HUES64 (cell line): ENCODE measurements around the gene PLPPR2.
"Not testable (repeated sequence)": the region's sequence is repeated elsewhere in the genome, so short reads cannot be mapped to it uniquely, and the experiment has no call there.

Experiments
- H3K27ac ChIP-seq: 2 replicates; pipeline ENCODE4 v1.7.0; 2013; ENCODE audit warnings: low read depth, low read length, inconsistent platforms
- H3K27me3 ChIP-seq: 2 replicates; pipeline ENCODE4 v1.6.1; 2013; ENCODE audit warnings: mild to moderate bottlenecking, low read length; ENCODE audit not compliant: insufficient read depth
- H3K36me3 ChIP-seq: 2 replicates; pipeline ENCODE4 v1.6.1; 2013; ENCODE audit warnings: mild to moderate bottlenecking, low read length; ENCODE audit not compliant: insufficient read depth
- H3K4me1 ChIP-seq: 2 replicates; pipeline ENCODE4 v1.6.1; 2013; ENCODE audit warnings: mild to moderate bottlenecking, low read length, moderate library complexity; ENCODE audit not compliant: insufficient read depth
- H3K4me3 ChIP-seq: 2 replicates; pipeline ENCODE4 v1.5.1; 2013; ENCODE audit warnings: mild to moderate bottlenecking, low read length, moderate library complexity
- H3K9ac ChIP-seq: 2 replicates; pipeline ENCODE4 v1.6.1; 2013; ENCODE audit warnings: mild to moderate bottlenecking, low read depth, low read length
- H3K9me3 ChIP-seq: 2 replicates; pipeline ENCODE4 v1.6.1; 2013; ENCODE audit warnings: low read depth, low read length; ENCODE audit not compliant: insufficient read depth
- WGBS: fragments of 150-250, 120-280 bp; methylation state at CpG from one replicate; pipeline ENCODE4 v1.1.7; 2013; ENCODE audit warnings: missing lambda C conversion rate; 5-methylcytosine and 5-hydroxymethylcytosine counted together

Gene PLPPR2

GRCh38 chr19:11330127-11330526 lies 25.1 kb upstream of the PLPPR2 start:
- Histone ChIP-seq H3K9me3 (no peaks in the 10 kb centered on the region), H3K27me3 (no peaks in the 10 kb centered on the region), H3K4me1 (no peaks in the 10 kb centered on the region), H3K4me3 (no peak overlapping the region), H3K9ac (no peak overlapping the region), H3K36me3 (peaks cover 11% of the 10 kb centered on the region), H3K27ac (no peak overlapping the region)
- 92% methylated on average over 4 of the region's 4 CpGs for WGBS

GRCh38 chr19:11331502-11331901 lies 23.7 kb upstream of the PLPPR2 start:
- Histone ChIP-seq H3K36me3 (peaks cover 17% of the 10 kb centered on the region), H3K4me1 (no peaks in the 10 kb centered on the region), H3K27ac (no peak overlapping the region), H3K4me3 (no peak overlapping the region), H3K27me3 (no peaks in the 10 kb centered on the region), H3K9me3 (no peaks in the 10 kb centered on the region), H3K9ac (no peak overlapping the region)
- WGBS = 93% methylated on average over 4 of the region's 4 CpGs

- no peaks in the 10 kb centered on the region for H3K4me1 ChIP-seq
- no peaks in the 10 kb centered on the region for H3K9me3 ChIP-seq
- H3K4me3 ChIP-seq = no peak overlapping the region
- 97% methylated on average over 5 of the region's 5 CpGs for WGBS
- no peaks in the 10 kb centered on the region for H3K27me3 ChIP-seq
- H3K27ac ChIP-seq = no peak overlapping the region
- no peak overlapping the region for H3K9ac ChIP-seq
- peaks cover 16% of the 10 kb centered on the region for H3K36me3 ChIP-seq
Measured at GRCh38 chr19:11332822-11333221, 22.4 kb upstream of the PLPPR2 start.

GRCh38 chr19:11333838-11334237 lies 21.4 kb upstream of the PLPPR2 start:
- H3K36me3 ChIP-seq = peaks cover 15% of the 10 kb centered on the region
- not testable (repeated sequence) for H3K9ac ChIP-seq, H3K4me3 ChIP-seq, H3K9me3 ChIP-seq, H3K27me3 ChIP-seq, H3K27ac ChIP-seq, H3K4me1 ChIP-seq
- WGBS = 92% methylated on average over 9 of the region's 9 CpGs

- Histone ChIP-seq H3K4me1 (no peaks in the 10 kb centered on the region), H3K36me3 (peaks cover 15% of the 10 kb centered on the region), H3K4me3 (no peak overlapping the region), H3K27me3 (no peaks in the 10 kb centered on the region), H3K9ac (no peak overlapping the region), H3K9me3 (no peaks in the 10 kb centered on the region), H3K27ac (no peak overlapping the region)
- WGBS = 95% methylated on average over 17 of the region's 17 CpGs
Measured at GRCh38 chr19:11335449-11336146, 19.6 kb upstream of the PLPPR2 start.

- H3K36me3 ChIP-seq = peaks cover 17% of the 10 kb centered on the region
- no peaks in the 10 kb centered on the region for H3K27me3 ChIP-seq
- H3K27ac ChIP-seq = no peak overlapping the region
- H3K9me3 ChIP-seq = no peaks in the 10 kb centered on the region
- WGBS = 93% methylated on average over 14 of the region's 14 CpGs
- no peaks in the 10 kb centered on the region for H3K4me1 ChIP-seq
- no peak overlapping the region for H3K4me3 ChIP-seq
- H3K9ac ChIP-seq = no peak overlapping the region
Measured at GRCh38 chr19:11337080-11337479, 18.2 kb upstream of the PLPPR2 start.

- Histone ChIP-seq H3K27me3 (no peaks in the 10 kb centered on the region), H3K36me3 (peaks cover 22% of the 10 kb centered on the region), H3K9ac (no peak overlapping the region), H3K4me1 (no peaks in the 10 kb centered on the region), H3K27ac (no peak overlapping the region), H3K9me3 (no peaks in the 10 kb centered on the region), H3K4me3 (no peak overlapping the region)
- WGBS = 93% methylated on average over 5 of the region's 7 CpGs
Measured at GRCh38 chr19:11338121-11338520, 17.1 kb upstream of the PLPPR2 start.

GRCh38 chr19:11338569-11339253 lies 16.5 kb upstream of the PLPPR2 start:
- Histone ChIP-seq H3K4me3 (peak overlapping the region; percentile 70), H3K36me3 (peaks cover 19% of the 10 kb centered on the region), H3K9ac (peak overlapping the region; percentile 62), H3K27me3 (no peaks in the 10 kb centered on the region), H3K9me3 (no peaks in the 10 kb centered on the region), H3K27ac (no peak overlapping the region), H3K4me1 (no peaks in the 10 kb centered on the region)
- 43% methylated on average over 20 of the region's 21 CpGs for WGBS

- Histone ChIP-seq H3K9me3 (no peaks in the 10 kb centered on the region), H3K27me3 (no peaks in the 10 kb centered on the region), H3K4me1 (no peaks in the 10 kb centered on the region), H3K4me3 (peak within 1 kb of the TSS; percentile 70), H3K27ac (no peak within 1 kb of the TSS), H3K9ac (peak within 1 kb of the TSS; percentile 62), H3K36me3 (peaks cover 19% of the 10 kb centered on the region)
- 10% methylated on average over 53 of the region's 53 CpGs for WGBS
Measured at GRCh38 chr19:11339254-11340098, 15.8 kb upstream of the PLPPR2 start, which contains the start of gene RAB3D. RAB3D (minus strand) TSS chr19:11339657; CDS start chr19:11337399, 2,258 bp downstream.

- Histone ChIP-seq H3K36me3 (peaks cover 16% of the 10 kb centered on the region), H3K4me3 (peak overlapping the region; percentile 70; the same call in 1 of the 2 replicates)
- H3K9me3 ChIP-seq, H3K27ac ChIP-seq, H3K4me1 ChIP-seq, H3K27me3 ChIP-seq, H3K9ac ChIP-seq: not testable (repeated sequence)
- 93% methylated on average over 8 of the region's 8 CpGs for WGBS
Measured at GRCh38 chr19:11340099-11340467, 15.1 kb upstream of the PLPPR2 start.

- 93% methylated on average over 3 of the region's 3 CpGs for WGBS
- Histone ChIP-seq H3K27ac (no peak overlapping the region), H3K4me3 (no peak overlapping the region), H3K9ac (no peak overlapping the region), H3K4me1 (no peaks in the 10 kb centered on the region), H3K36me3 (0 out of 2 replicates have a peak, but pooled peaks cover 7% of the 10 kb centered on the region), H3K9me3 (no peaks in the 10 kb centered on the region), H3K27me3 (no peaks in the 10 kb centered on the region)
Measured at GRCh38 chr19:11342429-11342828, 12.8 kb upstream of the PLPPR2 start.
